K562 (cell line): ENCODE data around the gene CRACR2B. TPM values are rescaled to one million over a fixed set of nuclear protein-coding genes. Genes with fewer than 3 reads are reported as not detected.

Source experiments
- ARNT ChIP-seq, 2 experiments: fragments of 450-650 bp; IDR thresholded peaks; 2 replicates each; pipeline ENCODE4 v1.6.1; 2016; ENCODE audit warnings: mild to moderate bottlenecking in 1 of 2
- ETV1 ChIP-seq: fragments of 450-650 bp; conservative IDR thresholded peaks from 2 replicates; pipeline ENCODE4 v1.6.1; 2016; ENCODE audit warnings: missing genetic modification characterization, control low read depth, low read depth, missing compliant biosample characterization
- FOXA3 ChIP-seq, 2 experiments: fragments of 450-650 bp in 1 of 2; sonication (generic) in 1 of 2; formaldehyde crosslinking; IDR thresholded peaks in 1 of 2; conservative IDR thresholded peaks in 1 of 2; 2 replicates each; pipeline versions ENCODE4 v1.4.0 to v1.8.0; 2020 to 2022; ENCODE audit warnings: mild to moderate bottlenecking in 2 of 2, missing genetic modification reagents in 1 of 2
- GATA2 ChIP-seq: sonication (generic); formaldehyde crosslinking; IDR thresholded peaks from 2 replicates; pipeline ENCODE4 v1.4.0; 2020; ENCODE audit warnings: mild to moderate bottlenecking, missing genetic modification reagents
- MYBL2 ChIP-seq, 2 experiments: fragments of 450-650 bp in 1 of 2; sonication (generic) in 1 of 2; formaldehyde crosslinking in 1 of 2; IDR thresholded peaks; 2 replicates each; pipeline versions ENCODE4 v1.6.1 to v1.8.1; 2017 to 2022; ENCODE audit warnings: borderline replicate concordance in 1 of 2, inconsistent platforms in 1 of 2, low read depth in 1 of 2, mild to moderate bottlenecking in 1 of 2, missing genetic modification reagents in 1 of 2, moderate library complexity in 1 of 2
- NFE2 ChIP-seq: IDR thresholded peaks from 2 replicates; pipeline ENCODE4 v1.6.1; 2014; ENCODE audit warnings: antibody characterized with exemption, low read depth
- PHF8 ChIP-seq: fragments of 200-600 bp; sonication (generic); IDR thresholded peaks from 2 replicates; pipeline ENCODE4 v1.6.1; 2012; ENCODE audit warnings: mixed run types, mild to moderate bottlenecking, inconsistent platforms, low read length, moderate library complexity, borderline replicate concordance
- RBM34 ChIP-seq: fragments of 200-400 bp; formaldehyde crosslinking; IDR thresholded peaks from 2 replicates; pipeline ENCODE4 v1.6.1; 2018; ENCODE audit warnings: low read length, borderline replicate concordance; ENCODE audit not compliant: insufficient read depth
- TCFL5 ChIP-seq: fragments of 250-450 bp; sonication (Bioruptor Pico); conservative IDR thresholded peaks from 2 replicates; pipeline ENCODE4 v1.6.1; 2021; ENCODE audit warnings: mild to moderate bottlenecking, moderate library complexity, matching md5 sums
- TGIF2 ChIP-seq: sonication (generic); formaldehyde crosslinking; IDR thresholded peaks from 2 replicates; pipeline ENCODE4 v1.8.1; 2022; ENCODE audit warnings: mild to moderate bottlenecking, missing genetic modification reagents, moderate library complexity
- ZNF274 ChIP-seq: IDR thresholded peaks from 2 replicates; pipeline ENCODE4 v1.6.1; 2011; ENCODE audit warnings: low read depth, mild to moderate bottlenecking, low read length, moderate library complexity, borderline replicate concordance
- ZNF444 ChIP-seq: fragments of 250-450 bp; sonication (Bioruptor Pico); IDR thresholded peaks from 2 replicates; pipeline ENCODE4 v1.4.0; 2020; ENCODE audit warnings: mild to moderate bottlenecking, moderate library complexity
- ZNF589 ChIP-seq: fragments of 200-800 bp; sonication (Bioruptor generic); IDR thresholded peaks from 2 replicates; pipeline ENCODE4 v1.6.1; 2016; ENCODE audit warnings: low read depth, missing genetic modification characterization, missing compliant biosample characterization
- ZNF76 ChIP-seq: fragments of 250-450 bp; sonication (Bioruptor Pico); IDR thresholded peaks from 2 replicates; pipeline ENCODE4 v1.4.0; 2020; ENCODE audit warnings: mild to moderate bottlenecking, moderate library complexity, borderline replicate concordance
- ZNF764 ChIP-seq: fragments of 250-450 bp; sonication (Bioruptor Pico); IDR thresholded peaks from 2 replicates; pipeline ENCODE4 v1.4.0; 2020; ENCODE audit warnings: low read depth, mild to moderate bottlenecking, moderate library complexity
- polyA plus RNA-seq, 8 experiments: library from polyadenylated mRNA; depleted of rRNA in 4 of 8; stranded (reverse) in 5 of 8; unstranded in 3 of 8; fragments of >200 nt; fragmentation: Nextera tagmentation in 2 of 8; fragmentation: Illumina TruSeq in 1 of 8; extraction: Ambion mirVana in 2 of 8; extraction: Trizol in 1 of 8; gene quantifications; 2 replicates each; pipeline versions ENCODE4 v1.2.1 to v1.2.3, GENCODE V29; 2011 to 2014; ENCODE audit warnings: inconsistent platforms in 1 of 8, missing spikeins in 1 of 8
- total RNA-seq, 7 experiments: library from RNA; depleted of rRNA in 6 of 7; stranded (reverse); fragments of >200 nt in 6 of 7; fragmentation: Illumina TruSeq in 2 of 7; extraction: Trizol in 2 of 7; gene quantifications; 2 replicates each; pipeline versions ENCODE4 v1.2.1 to v1.2.3, GENCODE V29; 2011 to 2021; ENCODE audit warnings: low replicate concordance in 1 of 7
- TF ChIP-seq, protein P1 (sequence below): fragments of 250-450 bp; sonication (Bioruptor Pico); IDR thresholded peaks from 2 replicates; pipeline ENCODE4 v1.8.0; 2021; ENCODE audit warnings: borderline replicate concordance, mild to moderate bottlenecking, moderate library complexity; ENCODE audit not compliant: poor library complexity, severe bottlenecking
- TF ChIP-seq, protein P2 (sequence below): fragments of 250-450 bp; sonication (Bioruptor Pico); IDR thresholded peaks from 2 replicates; pipeline ENCODE4 v1.5.1; 2021; ENCODE audit warnings: mild to moderate bottlenecking
- TF ChIP-seq, protein P3 (sequence below): fragments of 250-450 bp; sonication (Bioruptor Pico); IDR thresholded peaks from 2 replicates; pipeline ENCODE4 v1.6.1; 2021; ENCODE audit warnings: mild to moderate bottlenecking
- TF ChIP-seq, protein P4 (sequence below): IDR thresholded peaks from 2 replicates; pipeline ENCODE4 v1.6.1; 2012; ENCODE audit warnings: low read depth, low read length, improper control_type of control experiment, borderline replicate concordance
- TF ChIP-seq, protein P5 (sequence below): fragments of 450-650 bp; formaldehyde crosslinking; IDR thresholded peaks from 2 replicates; pipeline ENCODE4 v1.4.0; 2020; ENCODE audit warnings: mild to moderate bottlenecking, moderate library complexity

The CRACR2B gene
- total and polyA plus RNA-seq, 9 of the 15 experiments (the other 6 are each of a cell fraction or from before 2014, with no cell fraction given): 0.10 to 51.0 (median 6.0) TPM

DNA sequence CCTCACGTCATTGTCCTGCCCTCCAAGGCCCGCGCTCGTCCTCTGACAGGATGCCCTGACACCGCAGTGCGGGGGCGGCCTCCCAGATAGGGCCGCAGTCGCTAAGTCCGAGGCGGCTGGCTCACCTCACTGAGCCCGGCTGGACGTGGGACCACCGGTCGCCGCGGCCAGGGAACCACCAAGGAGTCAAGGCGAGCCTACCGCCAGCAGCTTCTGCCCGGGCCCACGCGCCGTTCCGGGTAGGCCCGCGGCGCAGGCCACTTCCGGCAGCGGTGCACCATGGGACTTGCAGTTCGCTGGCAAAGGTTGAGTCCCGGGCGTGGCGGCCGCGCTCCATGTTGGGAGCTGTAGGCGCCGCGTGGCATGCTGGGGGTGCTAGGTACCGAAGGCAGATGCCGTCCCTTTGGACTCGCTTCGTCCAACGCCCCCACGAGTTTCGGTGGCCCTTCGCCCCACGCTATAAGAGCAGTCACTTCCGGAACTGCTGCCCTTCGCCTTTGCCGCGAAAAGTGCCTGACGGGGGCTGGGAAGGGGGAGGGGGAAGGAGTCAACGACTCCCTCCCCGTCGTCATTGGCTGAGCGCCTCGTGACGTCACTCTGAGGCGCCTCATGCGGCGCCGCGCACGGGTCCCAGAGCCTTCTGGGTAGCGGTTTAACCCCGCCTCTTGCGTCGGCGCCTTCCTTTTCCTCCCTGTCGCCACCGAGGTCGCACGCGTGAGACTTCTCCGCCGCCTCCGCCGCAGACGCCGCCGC is 18.3 kb upstream of the CRACR2B start, which contains the start of gene RPLP2 (continued):
- TF ChIP-seq, protein P1, sequence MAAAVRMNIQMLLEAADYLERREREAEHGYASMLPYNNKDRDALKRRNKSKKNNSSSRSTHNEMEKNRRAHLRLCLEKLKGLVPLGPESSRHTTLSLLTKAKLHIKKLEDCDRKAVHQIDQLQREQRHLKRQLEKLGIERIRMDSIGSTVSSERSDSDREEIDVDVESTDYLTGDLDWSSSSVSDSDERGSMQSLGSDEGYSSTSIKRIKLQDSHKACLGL: peak; percentile 73
- TF ChIP-seq RBM34 (peak; percentile 93; the same call in 1 of the 2 replicates), TGIF2 (CRISPR knock-in tag) (peak; percentile 49; the same call in 1 of the 2 replicates), GATA2 (CRISPR knock-in tag) (no peak), TCFL5 (no peak), ARNT (IDR thresholded peaks at IDR 0.05) (peak in 1 of 2 experiments; percentile 78; a peak in 2 of 4 replicates), FOXA3 (CRISPR knock-in tag; conservative IDR thresholded peaks at IDR 0.05 in 1 of 2, IDR thresholded peaks at IDR 0.05 in 1 of 2) (peak in 1 of 2 experiments; percentile 82; a peak in 1 of 4 replicates), ZNF444 (peak; percentile 93), ZNF274 (no peak), ZNF76 (peak; percentile 40), ETV1 (tag) (peak; percentile 85), ZNF589 (CRISPR knock-in tag) (0 out of 2 replicates have a peak, but pooled peaks have one; percentile 52), NFE2 (peak; percentile 10; the same call in 1 of the 2 replicates), PHF8 (peak; percentile 77; the same call in 1 of the 2 replicates), MYBL2 (IDR thresholded peaks at IDR 0.05; ENCODE audit: low read depth) (no peak), MYBL2 (CRISPR knock-in tag; IDR thresholded peaks at IDR 0.05; ENCODE audit: borderline replicate concordance) (no peak), ZNF764 (CRISPR knock-in tag) (no peak)
- TF ChIP-seq, protein P2, sequence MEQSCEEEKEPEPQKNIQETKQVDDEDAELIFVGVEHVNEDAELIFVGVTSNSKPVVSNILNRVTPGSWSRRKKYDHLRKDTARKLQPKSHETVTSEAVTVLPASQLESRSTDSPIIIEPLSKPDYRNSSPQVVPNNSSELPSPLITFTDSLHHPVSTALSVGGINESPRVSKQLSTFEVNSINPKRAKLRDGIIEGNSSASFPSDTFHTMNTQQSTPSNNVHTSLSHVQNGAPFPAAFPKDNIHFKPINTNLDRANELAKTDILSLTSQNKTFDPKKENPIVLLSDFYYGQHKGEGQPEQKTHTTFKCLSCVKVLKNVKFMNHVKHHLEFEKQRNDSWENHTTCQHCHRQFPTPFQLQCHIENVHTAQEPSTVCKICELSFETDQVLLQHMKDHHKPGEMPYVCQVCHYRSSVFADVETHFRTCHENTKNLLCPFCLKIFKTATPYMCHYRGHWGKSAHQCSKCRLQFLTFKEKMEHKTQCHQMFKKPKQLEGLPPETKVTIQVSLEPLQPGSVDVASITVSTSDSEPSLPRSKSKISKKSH (CRISPR knock-in tag): no peak
- TF ChIP-seq, protein P3, sequence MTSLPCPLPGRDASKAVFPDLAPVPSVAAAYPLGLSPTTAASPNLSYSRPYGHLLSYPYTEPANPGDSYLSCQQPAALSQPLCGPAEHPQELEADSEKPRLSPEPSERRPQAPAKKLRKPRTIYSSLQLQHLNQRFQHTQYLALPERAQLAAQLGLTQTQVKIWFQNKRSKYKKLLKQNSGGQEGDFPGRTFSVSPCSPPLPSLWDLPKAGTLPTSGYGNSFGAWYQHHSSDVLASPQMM (CRISPR knock-in tag): no peak
- TF ChIP-seq, protein P4, sequence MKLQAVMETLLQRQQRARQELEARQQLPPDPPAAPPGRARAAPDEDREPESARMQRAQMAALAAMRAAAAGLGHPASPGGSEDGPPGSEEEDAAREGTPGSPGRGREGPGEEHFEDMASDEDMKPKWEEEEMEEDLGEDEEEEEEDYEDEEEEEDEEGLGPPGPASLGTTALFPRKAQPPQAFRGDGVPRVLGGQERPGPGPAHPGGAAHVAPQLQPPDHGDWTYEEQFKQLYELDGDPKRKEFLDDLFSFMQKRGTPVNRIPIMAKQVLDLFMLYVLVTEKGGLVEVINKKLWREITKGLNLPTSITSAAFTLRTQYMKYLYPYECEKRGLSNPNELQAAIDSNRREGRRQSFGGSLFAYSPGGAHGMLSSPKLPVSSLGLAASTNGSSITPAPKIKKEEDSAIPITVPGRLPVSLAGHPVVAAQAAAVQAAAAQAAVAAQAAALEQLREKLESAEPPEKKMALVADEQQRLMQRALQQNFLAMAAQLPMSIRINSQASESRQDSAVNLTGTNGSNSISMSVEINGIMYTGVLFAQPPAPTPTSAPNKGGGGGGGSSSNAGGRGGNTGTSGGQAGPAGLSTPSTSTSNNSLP: no peak
- TF ChIP-seq, protein P5, sequence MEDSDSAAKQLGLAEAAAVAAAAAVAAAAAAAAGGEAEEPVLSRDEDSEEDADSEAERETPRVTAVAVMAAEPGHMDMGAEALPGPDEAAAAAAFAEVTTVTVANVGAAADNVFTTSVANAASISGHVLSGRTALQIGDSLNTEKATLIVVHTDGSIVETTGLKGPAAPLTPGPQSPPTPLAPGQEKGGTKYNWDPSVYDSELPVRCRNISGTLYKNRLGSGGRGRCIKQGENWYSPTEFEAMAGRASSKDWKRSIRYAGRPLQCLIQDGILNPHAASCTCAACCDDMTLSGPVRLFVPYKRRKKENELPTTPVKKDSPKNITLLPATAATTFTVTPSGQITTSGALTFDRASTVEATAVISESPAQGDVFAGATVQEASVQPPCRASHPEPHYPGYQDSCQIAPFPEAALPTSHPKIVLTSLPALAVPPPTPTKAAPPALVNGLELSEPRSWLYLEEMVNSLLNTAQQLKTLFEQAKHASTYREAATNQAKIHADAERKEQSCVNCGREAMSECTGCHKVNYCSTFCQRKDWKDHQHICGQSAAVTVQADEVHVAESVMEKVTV (CRISPR knock-in tag): no peak
